HG03196 (cell line): ENCODE measurements around the gene PHKG2.

Experiments
- ATAC-seq: cut with Tn5 transposase; IDR thresholded peaks from one replicate; pipeline ENCODE4 v1.9.1; 2021; ENCODE audit not compliant: unreplicated experiment

The PHKG2 gene

GRCh38 chr16:30793508-30794069 lies 45.4 kb downstream of the PHKG2 start:
- no peak for ATAC-seq

- no peak for ATAC-seq
Observed at GRCh38 chr16:30794634-30795033, 46.4 kb downstream of the PHKG2 start.

GRCh38 chr16:30797670-30798309 lies 49.6 kb downstream of the PHKG2 start:
- no peak for ATAC-seq
